ENCODE data around the gene MEPE.

DNA sequence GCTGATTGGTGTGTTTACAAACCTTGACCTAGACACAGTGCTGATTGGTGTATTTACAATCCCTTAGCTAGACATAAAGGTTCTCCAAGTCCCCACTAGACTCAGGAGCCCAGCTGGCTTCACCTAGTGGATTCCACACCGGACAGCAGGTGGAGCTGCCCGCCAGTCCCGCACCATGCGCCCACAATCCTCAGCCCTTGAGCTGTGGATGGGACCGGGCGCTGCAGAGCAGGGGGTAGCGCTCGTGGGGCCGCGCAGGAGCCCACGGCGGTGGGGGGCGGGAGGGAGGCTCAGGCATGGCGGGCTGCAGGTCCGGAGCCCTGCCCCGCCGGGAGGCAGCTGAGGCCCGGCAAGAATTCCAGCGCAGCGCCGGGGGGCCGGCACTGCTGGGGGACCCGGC is 30.7 kb downstream of the MEPE start:
- TF ChIP-seq, protein P1, sequence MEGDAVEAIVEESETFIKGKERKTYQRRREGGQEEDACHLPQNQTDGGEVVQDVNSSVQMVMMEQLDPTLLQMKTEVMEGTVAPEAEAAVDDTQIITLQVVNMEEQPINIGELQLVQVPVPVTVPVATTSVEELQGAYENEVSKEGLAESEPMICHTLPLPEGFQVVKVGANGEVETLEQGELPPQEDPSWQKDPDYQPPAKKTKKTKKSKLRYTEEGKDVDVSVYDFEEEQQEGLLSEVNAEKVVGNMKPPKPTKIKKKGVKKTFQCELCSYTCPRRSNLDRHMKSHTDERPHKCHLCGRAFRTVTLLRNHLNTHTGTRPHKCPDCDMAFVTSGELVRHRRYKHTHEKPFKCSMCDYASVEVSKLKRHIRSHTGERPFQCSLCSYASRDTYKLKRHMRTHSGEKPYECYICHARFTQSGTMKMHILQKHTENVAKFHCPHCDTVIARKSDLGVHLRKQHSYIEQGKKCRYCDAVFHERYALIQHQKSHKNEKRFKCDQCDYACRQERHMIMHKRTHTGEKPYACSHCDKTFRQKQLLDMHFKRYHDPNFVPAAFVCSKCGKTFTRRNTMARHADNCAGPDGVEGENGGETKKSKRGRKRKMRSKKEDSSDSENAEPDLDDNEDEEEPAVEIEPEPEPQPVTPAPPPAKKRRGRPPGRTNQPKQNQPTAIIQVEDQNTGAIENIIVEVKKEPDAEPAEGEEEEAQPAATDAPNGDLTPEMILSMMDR (IDR thresholded peaks at IDR 0.05): no peak
- no peak for TF ChIP-seq EZH2 (IDR thresholded peaks at IDR 0.05; ENCODE audit: borderline replicate concordance, insufficient read depth, low read depth, low read length, poor library complexity, severe bottlenecking)
